Activated T-helper 1 cell treated with Interleukin-2 at 50 U/mL for 16 hours (primary cell): Measurements from ENCODE around the gene TRAK1.
"Not testable (repeated sequence)": the region's sequence is repeated elsewhere in the genome, so short reads cannot be mapped to it uniquely, and the experiment has no call there.

Source experiments
- DNase-seq: peaks from one replicate; pipeline ENCODE4 v3.0.0-alpha.2; 2020; ENCODE audit warnings: low read depth

TRAK1 gene

GRCh38 chr3:42098171-42098570 lies 7.0 kb downstream of the TRAK1 start:
- no peak for DNase-seq

GRCh38 chr3:42099020-42099765 lies 8.0 kb downstream of the TRAK1 start:
- no peak for DNase-seq

GRCh38 chr3:42101048-42101447 lies 9.9 kb downstream of the TRAK1 start:
- DNase-seq: no peak

- no peak for DNase-seq
Observed at GRCh38 chr3:42101481-42101880, 10.3 kb downstream of the TRAK1 start.

GRCh38 chr3:42102571-42102970 lies 11.4 kb downstream of the TRAK1 start:
- DNase-seq: no peak

GRCh38 chr3:42103921-42104665 lies 12.9 kb downstream of the TRAK1 start:
- not testable (repeated sequence) for DNase-seq

- not testable (repeated sequence) for DNase-seq
Observed at GRCh38 chr3:42105994-42106393, 14.8 kb downstream of the TRAK1 start.

- DNase-seq: no peak
Observed at GRCh38 chr3:42106646-42107045, 15.5 kb downstream of the TRAK1 start.

GRCh38 chr3:42110631-42111030 lies 19.5 kb downstream of the TRAK1 start:
- no peak for DNase-seq

- no peak for DNase-seq
Observed at GRCh38 chr3:42114130-42114725, 23.1 kb downstream of the TRAK1 start.

GRCh38 chr3:42115215-42115614 lies 24.1 kb downstream of the TRAK1 start:
- no peak for DNase-seq

- DNase-seq: no peak
Observed at GRCh38 chr3:42115946-42116345, 24.8 kb downstream of the TRAK1 start.

GRCh38 chr3:42116466-42116865 lies 25.3 kb downstream of the TRAK1 start:
- no peak for DNase-seq

- no peak for DNase-seq
Observed at GRCh38 chr3:42117175-42118008, 26.2 kb downstream of the TRAK1 start.

- no peak for DNase-seq
Observed at GRCh38 chr3:42118762-42119361, 27.7 kb downstream of the TRAK1 start.

GRCh38 chr3:42119561-42120355 lies 28.6 kb downstream of the TRAK1 start:
- DNase-seq: no peak

- no peak for DNase-seq
Observed at GRCh38 chr3:42120866-42121265, 29.7 kb downstream of the TRAK1 start.

GRCh38 chr3:42122261-42123011 lies 31.3 kb downstream of the TRAK1 start:
- DNase-seq: no peak

- DNase-seq: no peak
Observed at GRCh38 chr3:42123012-42123581, 31.9 kb downstream of the TRAK1 start.
